SK-MEL-5 (cell line): ENCODE results near the gene CTNNBL1. TPM values are rescaled to one million over a fixed set of nuclear protein-coding genes. Genes with fewer than 3 reads are reported as not detected.
A peak's percentile ranks its signal among the peaks of the same experiment; 100 is the strongest.

Experiments
- DNase-seq: peaks from one replicate; pipeline ENCODE4 v3.0.0-alpha.2; 2016; ENCODE audit warnings: low read depth, low spot score
- in situ Hi-C: cut with HindIII; loops from 2 replicates; pipeline ENCODE4 v1.10.0; 2016; ENCODE audit warnings: low sequenced_read_pairs, high pct_unique_total_duplicates, low pct_unique_long_range_greater_than_20kb
- total RNA-seq: library from RNA; depleted of rRNA; stranded (reverse); fragments of >200 nt; shearing (Covaris generic); gene quantifications from 2 replicates; pipeline ENCODE4 v1.2.3, GENCODE V29; 2014

CTNNBL1 gene
- total RNA-seq, 1 experiment from 2014 or later = 38.7 TPM

- no peak for DNase-seq
- in situ Hi-C loops = no loop called here
These were observed 56.0 kb downstream of the CTNNBL1 start for GRCh38 chr20:37749620-37750403.

- peak; percentile 34 for DNase-seq
- in situ Hi-C loops = no loop called here
These were observed 61.8 kb downstream of the CTNNBL1 start for GRCh38 chr20:37755665-37756064.

- DNase-seq = no peak
- in situ Hi-C loops = no loop called here
These were observed 62.4 kb downstream of the CTNNBL1 start for GRCh38 chr20:37756234-37756633.

GRCh38 chr20:37757550-37757949 lies 63.7 kb downstream of the CTNNBL1 start:
- peak; percentile 17 for DNase-seq
- in situ Hi-C loops = no loop called here

- in situ Hi-C loops = no loop called here
- DNase-seq = peak; percentile 22
These were observed 64.5 kb downstream of the CTNNBL1 start for GRCh38 chr20:37758332-37758731.

- no peak for DNase-seq
- in situ Hi-C loops = no loop called here
These were observed 65.3 kb downstream of the CTNNBL1 start for GRCh38 chr20:37759052-37759553.

- in situ Hi-C loops = no loop called here
- no peak for DNase-seq
These were observed 66.0 kb downstream of the CTNNBL1 start for GRCh38 chr20:37759761-37760209.

- in situ Hi-C loops = no loop called here
- DNase-seq = no peak
These were observed 66.5 kb downstream of the CTNNBL1 start for GRCh38 chr20:37760322-37760721.

GRCh38 chr20:37762716-37763485 lies 69.1 kb downstream of the CTNNBL1 start:
- in situ Hi-C loops = no loop called here
- no peak for DNase-seq

- in situ Hi-C loops = no loop called here
- DNase-seq = no peak
These were observed 70.6 kb downstream of the CTNNBL1 start for GRCh38 chr20:37764333-37764935.

- in situ Hi-C loops = no loop called here
- no peak for DNase-seq
These were observed 77.1 kb downstream of the CTNNBL1 start for GRCh38 chr20:37770908-37771307.

GRCh38 chr20:37773291-37773826 lies 79.5 kb downstream of the CTNNBL1 start:
- in situ Hi-C loops = no loop called here
- DNase-seq = no peak

GRCh38 chr20:37774156-37774555 lies 80.3 kb downstream of the CTNNBL1 start:
- in situ Hi-C loops = no loop called here
- no peak for DNase-seq

- in situ Hi-C loops = no loop called here
These were observed 81.4 kb downstream of the CTNNBL1 start for GRCh38 chr20:37775200-37775599.

GRCh38 chr20:37776049-37776448 lies 82.2 kb downstream of the CTNNBL1 start:
- no peak for DNase-seq
- in situ Hi-C loops = no loop called here

More at GRCh38 chr20:37775200-37775599, 81.4 kb downstream of the CTNNBL1 start:
- DNase-seq = no peak

- in situ Hi-C loops = no loop called here
- no peak for DNase-seq
These were observed 82.7 kb downstream of the CTNNBL1 start for GRCh38 chr20:37776526-37776925.

GRCh38 chr20:37777012-37777950 lies 83.5 kb downstream of the CTNNBL1 start:
- no peak for DNase-seq
- in situ Hi-C loops = no loop called here
